Iris pigment epithelial cell (primary cell): ENCODE results near the gene PGGT1B.

Experiments
- DNase-seq: peaks from one replicate; pipeline ENCODE4 v3.0.0-alpha.2; 2011; ENCODE audit warnings: low read depth

Gene PGGT1B

GRCh38 chr5:115262321-115263077 is at the start of gene PGGT1B:
PGGT1B (minus strand) TSS chr5:115262877; CDS start chr5:115262851, 26 bp downstream.
- peak; percentile 73 for DNase-seq

GRCh38 chr5:115309751-115310370 is 47.2 kb upstream of the PGGT1B start:
- peak; percentile 53 for DNase-seq

GRCh38 chr5:115308815-115309214 is 46.1 kb upstream of the PGGT1B start:
- no peak for DNase-seq

- DNase-seq = no peak
These were observed 43.4 kb upstream of the PGGT1B start for GRCh38 chr5:115306011-115306536.

GRCh38 chr5:115304496-115304895 is 41.8 kb upstream of the PGGT1B start:
- no peak for DNase-seq

- DNase-seq = no peak
These were observed 36.1 kb upstream of the PGGT1B start for GRCh38 chr5:115298811-115299210.

- peak; percentile 16 for DNase-seq
These were observed 34.4 kb upstream of the PGGT1B start for GRCh38 chr5:115297031-115297430.

- DNase-seq = peak; percentile 82
These were observed 33.7 kb upstream of the PGGT1B start, which contains the start of gene CCDC112 for GRCh38 chr5:115296124-115297022. CCDC112 (minus strand) TSS chr5:115296654; CDS start chr5:115296543, 111 bp downstream.

- DNase-seq = peak; percentile 3
These were observed 33.1 kb upstream of the PGGT1B start for GRCh38 chr5:115295777-115296123.

- DNase-seq = no peak
These were observed 28.7 kb upstream of the PGGT1B start for GRCh38 chr5:115291397-115291796.

- no peak for DNase-seq
These were observed 26.4 kb upstream of the PGGT1B start for GRCh38 chr5:115289104-115289503.

- DNase-seq = no peak
These were observed 21.3 kb upstream of the PGGT1B start for GRCh38 chr5:115284021-115284420.

- no peak for DNase-seq
These were observed 19.5 kb upstream of the PGGT1B start for GRCh38 chr5:115282131-115282530.

- DNase-seq = no peak
These were observed 11.9 kb upstream of the PGGT1B start for GRCh38 chr5:115274584-115274983.

- no peak for DNase-seq
These were observed 9.8 kb upstream of the PGGT1B start for GRCh38 chr5:115272297-115272958.

- DNase-seq = no peak
These were observed 8.8 kb upstream of the PGGT1B start for GRCh38 chr5:115271295-115272050.

GRCh38 chr5:115267617-115268016 is 4.9 kb upstream of the PGGT1B start:
- peak; percentile 63 for DNase-seq

- DNase-seq = no peak
These were observed 2.5 kb upstream of the PGGT1B start for GRCh38 chr5:115265220-115265619.

GRCh38 chr5:115264786-115265185 is 2.1 kb upstream of the PGGT1B start:
- DNase-seq = no peak

GRCh38 chr5:115263078-115263380 is 352 bp upstream of the PGGT1B start:
- DNase-seq = no peak

- peak; percentile 43 for DNase-seq
These were observed 711 bp downstream of the PGGT1B start for GRCh38 chr5:115262011-115262320.
